Heart right ventricle (tissue), 16 donors: ENCODE data around the gene PIR. TPM values are rescaled to one million over a fixed set of nuclear protein-coding genes. Genes with fewer than 3 reads are reported as not detected.

ENCODE experiments used
- ATAC-seq, 8 donors: fragments of 200-7000 bp; cut with Tn5 transposase; one replicate each; pipeline ENCODE4 v1.9.1; 2020; ENCODE audit warnings: mild to moderate bottlenecking in 8 of 8, moderate library complexity in 8 of 8, moderate number of reproducible peaks in 1 of 8
- DNase-seq, 2 donors: peaks; one replicate each; pipeline ENCODE4 v3.0.0-alpha.2; 2020
- H3K27ac ChIP-seq, 10 donors: fragments of 200-600 bp; sonication (generic) in 2 of 10; one replicate each; pipeline versions ENCODE4 v1.5.0 to v1.8.0; 2020 to 2022; ENCODE audit warnings: mild to moderate bottlenecking in 3 of 10
- H3K27me3 ChIP-seq, 7 donors: fragments of 200-600 bp; one replicate each; pipeline ENCODE4 v1.8.0; 2021 to 2022; ENCODE audit warnings: mild to moderate bottlenecking in 2 of 7
- H3K36me3 ChIP-seq, 9 donors: fragments of 200-600 bp; sonication (generic) in 1 of 9; one replicate each; pipeline versions ENCODE4 v1.5.0 to v1.8.0; 2020 to 2022; ENCODE audit warnings: mild to moderate bottlenecking in 2 of 9
- H3K4me1 ChIP-seq, 9 donors: fragments of 200-600 bp; sonication (generic) in 1 of 9; one replicate each; pipeline versions ENCODE4 v1.5.0 to v1.8.0; 2020 to 2022; ENCODE audit warnings: mild to moderate bottlenecking in 4 of 9
- H3K4me3 ChIP-seq, 10 donors: fragments of 200-600 bp; sonication (generic) in 2 of 10; one replicate each; pipeline versions ENCODE4 v1.5.0 to v1.8.0; 2020 to 2022; ENCODE audit warnings: mild to moderate bottlenecking in 7 of 10, moderate library complexity in 2 of 10
- H3K9me3 ChIP-seq, 11 donors: fragments of 200-600 bp in 10 of 11; sonication (generic) in 2 of 11; one replicate each; pipeline versions ENCODE4 v1.5.0 to v1.8.0; 2013 to 2022; ENCODE audit warnings: mild to moderate bottlenecking in 2 of 11, control low read depth in 1 of 11, moderate library complexity in 1 of 11
- CTCF ChIP-seq, 9 donors: fragments of 200-600 bp; sonication (generic) in 2 of 9; IDR thresholded peaks; one replicate each; pipeline versions ENCODE4 v1.5.0 to v1.8.0; 2021 to 2022; ENCODE audit warnings: antibody characterized with exemption in 9 of 9, mild to moderate bottlenecking in 5 of 9, moderate library complexity in 1 of 9
- WGBS, 2 donors: extraction: QIAGEN DNeasy Blood & Tissue Kit; methylation state at CpG; one replicate each; pipeline ENCODE4 v1.1.7; 2013; ENCODE audit warnings: inconsistent platforms in 1 of 2; 5-methylcytosine and 5-hydroxymethylcytosine counted together
- intact Hi-C, 10 donors: fragments of 100-400 bp; cut with DNase I; formaldehyde crosslinking; loops; one replicate each; pipeline versions ENCODE4 v1.11.1 to v1.14.2; 2022
- polyA plus RNA-seq, 2 donors: library from polyadenylated mRNA; stranded (reverse); fragments of 200-250 nt; gene quantifications; one replicate each; pipeline ENCODE4 v1.2.3, GENCODE V29; 2013
- total RNA-seq, 10 donors: library from RNA; stranded (reverse); fragmentation: NEBNext Ultra II Directional in 3 of 10; extraction: Animal tissue kit (Norgen Biotek cat#: 25700) in 3 of 10; gene quantifications; one replicate each; pipeline versions ENCODE4 v1.2.1 to v1.2.4, GENCODE V29; 2021 to 2023
- donor health status: Arrhythmogenic right ventricular cardiomyopathy.
- donor health status: ischemic (EF 13 %, LVEDD 7.1; RV severe dilation, severe dysfunction).
- donor health status: healthy with polysubstance abuse.
- donor health status: DM: no; HTN: yes; CAD: no.
- donor health status: DM: no; HTN: no; CAD: no.
- donor health status: ischemic (EF 25% LVEDD 6.9; RV normal size, moderate dysfunction).
- donor health status: ischemic (EF 25% LVEDD 5.7; RV mildly dilated, moderate dysfunction).
- donor health status: healthy.
- donor health status: DM: yes; HTN: yes; CAD: no.
- donor health status: Ischemic cardiomyopathy.
- donor health status: ischemic (EF 35%, LVEDD 5.7; RV mildly dilated, moderate dysfunction).
- donor health status: nonischemic (EF 11% LVEDD 7.7; RV severe dilation, severe dysfunction).
- donor health status: DM: yes; HTN: yes; CAD: no.
- donor health status: PGD.
- donor health status: ischemic (EF 29% LVEDD 5.4; RV normal size, mild dysfunction).
- donor health status: nonischemic (EF 23%, LVEDD 6.1; RV moderate dilation, normal function).

Gene PIR
- total and polyA plus RNA-seq, 12 donors, result 4.9 to 17.8 (median 9.4) TPM

- Histone ChIP-seq H3K27ac (peak overlapping the region in 2 of 10 donors; percentile 16 to 34), H3K27me3 (peaks cover 0 to 25% (median 0%) of the 10 kb centered on the region in 7 donors), H3K4me3 (no peak overlapping the region), H3K4me1 (peaks cover 0 to 18% (median 0%) of the 10 kb centered on the region in 9 donors), H3K9me3 (peaks cover 0 to 4% (median 0%) of the 10 kb centered on the region in 11 donors), H3K36me3 (no peaks in the 10 kb centered on the region)
- 21 to 49% methylated on average over 2 of the region's 2 CpGs for WGBS, 2 donors
- ATAC-seq (peak in 6 of 8 donors; percentile 28 to 80 (median 50)), DNase-seq (no peak)
- intact Hi-C loops, result loop anchor here in 1 of 10 donors (10.0 kb wide), 1 partner anchor 51 kb away; no protein-coding TSS in a partner anchor
- no peak for TF ChIP-seq CTCF (IDR thresholded peaks at IDR 0.05)
These were observed 97.3 kb downstream of the PIR start for GRCh38 chrX:15395789-15396188.

- Histone ChIP-seq H3K27ac (no peak overlapping the region), H3K4me1 (peaks cover 0 to 18% (median 0%) of the 10 kb centered on the region in 9 donors), H3K36me3 (peaks cover 0 to 12% (median 0%) of the 10 kb centered on the region in 9 donors), H3K4me3 (no peak overlapping the region), H3K9me3 (no peaks in the 10 kb centered on the region), H3K27me3 (peaks cover 0 to 32% (median 0%) of the 10 kb centered on the region in 7 donors)
- ATAC-seq (no peak), DNase-seq (no peak)
- intact Hi-C loops, result loop anchor here in 1 of 10 donors (10.0 kb wide), 1 partner anchor 47 kb away; no protein-coding TSS in a partner anchor
- 61 to 82% methylated on average over 4 of the region's 4 CpGs for WGBS, 2 donors
- TF ChIP-seq CTCF (IDR thresholded peaks at IDR 0.05), result no peak
These were observed 101.3 kb downstream of the PIR start for GRCh38 chrX:15391850-15392249.

- peaks cover 0 to 11% (median 0%) of the 10 kb centered on the region in 9 donors for H3K36me3 ChIP-seq
- intact Hi-C loops, result loop anchor here in 1 of 10 donors (10.0 kb wide), 1 partner anchor 80 kb away; no protein-coding TSS in a partner anchor
- no peak within 1 kb of the TSS for H3K27ac ChIP-seq
- no peaks in the 10 kb centered on the region for H3K4me1 ChIP-seq
- ATAC-seq, result peak in 1 of 8 donors; percentile 51
- no peak for TF ChIP-seq CTCF (IDR thresholded peaks at IDR 0.05)
- H3K9me3 ChIP-seq, result no peaks in the 10 kb centered on the region
- H3K4me3 ChIP-seq, result peak within 1 kb of the TSS in 2 of 10 donors; percentile 18 to 20
- H3K27me3 ChIP-seq, result peaks cover 0 to 57% (median 0%) of the 10 kb centered on the region in 7 donors
- WGBS, 2 donors, result 31 to 41% methylated on average over 2 of the region's 2 CpGs
- no peak for DNase-seq
These were observed 108.8 kb downstream of the PIR start, which contains the start of gene VEGFD for GRCh38 chrX:15384304-15384703. VEGFD (minus strand) TSS chrX:15384413; CDS start chrX:15383946, 467 bp downstream.

- intact Hi-C loops, result loop anchor here in 1 of 10 donors (10.0 kb wide), 1 partner anchor 82 kb away; no protein-coding TSS in a partner anchor
- 84 to 88% methylated on average over 8 of the region's 8 CpGs for WGBS, 2 donors
- H3K36me3 ChIP-seq, result no peaks in the 10 kb centered on the region
- H3K4me1 ChIP-seq, result no peaks in the 10 kb centered on the region
- H3K27ac ChIP-seq, result no peak overlapping the region
- H3K27me3 ChIP-seq, result peaks cover 0 to 57% (median 0%) of the 10 kb centered on the region in 7 donors
- peak in 5 of 9 donors; percentile 5 to 15 (median 11) for TF ChIP-seq CTCF (IDR thresholded peaks at IDR 0.05)
- H3K4me3 ChIP-seq, result peak overlapping the region in 2 of 10 donors; percentile 7 to 20
- DNase-seq, result no peak
- no peak for ATAC-seq
- no peaks in the 10 kb centered on the region for H3K9me3 ChIP-seq
These were observed 110.3 kb downstream of the PIR start for GRCh38 chrX:15382813-15383212.
